Type B pancreatic cell (in vitro differentiated cells): ENCODE data around the gene ERMARD. TPM values are rescaled to one million over a fixed set of nuclear protein-coding genes. Genes with fewer than 3 reads are reported as not detected.

Experiments
- DNase-seq: peaks from one replicate; pipeline ENCODE4 v3.0.0; 2021; ENCODE audit warnings: mixed read lengths; ENCODE audit not compliant: unreplicated experiment; ENCODE audit errors: extremely low spot score
- H3K27ac Mint-ChIP-seq: 2 replicates; pipeline ENCODE4 v1.8.0; 2021; ENCODE audit warnings: mild to moderate bottlenecking, mixed read lengths
- H3K27me3 Mint-ChIP-seq: 2 replicates; pipeline ENCODE4 v1.8.0; 2021; ENCODE audit warnings: mixed read lengths
- H3K36me3 Mint-ChIP-seq: 2 replicates; pipeline ENCODE4 v1.8.0; 2021; ENCODE audit warnings: mixed read lengths
- H3K4me1 Mint-ChIP-seq: one replicate; pipeline ENCODE4 v1.8.0; 2021; ENCODE audit warnings: mixed read lengths; ENCODE audit not compliant: unreplicated experiment
- H3K4me3 Mint-ChIP-seq: 2 replicates; pipeline ENCODE4 v1.8.0; 2021; ENCODE audit warnings: mild to moderate bottlenecking, mixed read lengths
- H3K9me3 Mint-ChIP-seq: 2 replicates; pipeline ENCODE4 v1.8.0; 2021; ENCODE audit warnings: mixed read lengths
- CTCF ChIP-seq: fragments of 200-600 bp; sonication (generic); conservative IDR thresholded peaks from 2 replicates; pipeline ENCODE4 v1.5.0; 2021; ENCODE audit warnings: antibody characterized with exemption, mild to moderate bottlenecking
- total RNA-seq: library from RNA; stranded (reverse); gene quantifications from 2 replicates; pipeline ENCODE4 v1.2.1, GENCODE V29; 2021; ENCODE audit warnings: low replicate concordance

The ERMARD gene
- total RNA-seq, 1 donor from 2014 or later, result 32.1 TPM

- Mint-ChIP-seq H3K9me3 (no peaks in the 10 kb centered on the region), H3K27ac (peak overlapping the region; percentile 94), H3K27me3 (peaks cover 3% of the 10 kb centered on the region), H3K4me1 (peaks cover 32% of the 10 kb centered on the region), H3K36me3 (peaks cover 5% of the 10 kb centered on the region), H3K4me3 (peak overlapping the region; percentile 95)
- TF ChIP-seq CTCF, result no peak
- DNase-seq, result no peak
Measured at GRCh38 chr6:169722362-169723199, 28.8 kb upstream of the ERMARD start.

- Mint-ChIP-seq H3K4me1 (peaks cover 38% of the 10 kb centered on the region), H3K4me3 (peak overlapping the region; percentile 95), H3K27me3 (peaks cover 3% of the 10 kb centered on the region), H3K36me3 (peaks cover 5% of the 10 kb centered on the region), H3K27ac (peak overlapping the region; percentile 94), H3K9me3 (no peaks in the 10 kb centered on the region)
- DNase-seq, result no peak
- TF ChIP-seq CTCF, result no peak
Measured at GRCh38 chr6:169723200-169723909, 28.1 kb upstream of the ERMARD start.

GRCh38 chr6:169723991-169724493 is 27.4 kb upstream of the ERMARD start:
- Mint-ChIP-seq H3K9me3 (no peaks in the 10 kb centered on the region), H3K36me3 (peaks cover 5% of the 10 kb centered on the region), H3K4me1 (peaks cover 36% of the 10 kb centered on the region), H3K27ac (no peak overlapping the region), H3K27me3 (peaks cover 3% of the 10 kb centered on the region), H3K4me3 (peak overlapping the region; percentile 68)
- no peak for TF ChIP-seq CTCF
- no peak for DNase-seq

GRCh38 chr6:169724494-169725124 is 26.8 kb upstream of the ERMARD start, which contains the start of gene PHF10:
Gene PHF10 (minus strand): TSS chr6:169724500. CDS start chr6:169723931, 569 bp downstream.
- DNase-seq, result peak; percentile 88
- H3K9me3 Mint-ChIP-seq, result no peaks in the 10 kb centered on the region
- no peak for TF ChIP-seq CTCF
- H3K4me1 Mint-ChIP-seq, result peaks cover 30% of the 10 kb centered on the region
- H3K36me3 Mint-ChIP-seq, result peaks cover 5% of the 10 kb centered on the region
- H3K27me3 Mint-ChIP-seq, result peaks cover 3% of the 10 kb centered on the region
- peak within 1 kb of the TSS; percentile 96 for H3K27ac Mint-ChIP-seq
- H3K4me3 Mint-ChIP-seq, result peak within 1 kb of the TSS; percentile 95
